Stimulated activated CD4-positive, alpha-beta T cell treated with anti-CD3 and anti-CD28 coated beads, TNF-alpha, amount 100 ng/mL, for 4 hours (primary cell): ENCODE data around the gene SNORC.
"Not testable (repeated sequence)": the region's sequence is repeated elsewhere in the genome, so short reads cannot be mapped to it uniquely, and the experiment has no call there.

Experiments used
- DNase-seq, 3 experiments: peaks; one replicate each; pipeline ENCODE4 v3.0.0-alpha.2; 2020; ENCODE audit warnings: low read depth in 3 of 3

SNORC gene

DNA sequence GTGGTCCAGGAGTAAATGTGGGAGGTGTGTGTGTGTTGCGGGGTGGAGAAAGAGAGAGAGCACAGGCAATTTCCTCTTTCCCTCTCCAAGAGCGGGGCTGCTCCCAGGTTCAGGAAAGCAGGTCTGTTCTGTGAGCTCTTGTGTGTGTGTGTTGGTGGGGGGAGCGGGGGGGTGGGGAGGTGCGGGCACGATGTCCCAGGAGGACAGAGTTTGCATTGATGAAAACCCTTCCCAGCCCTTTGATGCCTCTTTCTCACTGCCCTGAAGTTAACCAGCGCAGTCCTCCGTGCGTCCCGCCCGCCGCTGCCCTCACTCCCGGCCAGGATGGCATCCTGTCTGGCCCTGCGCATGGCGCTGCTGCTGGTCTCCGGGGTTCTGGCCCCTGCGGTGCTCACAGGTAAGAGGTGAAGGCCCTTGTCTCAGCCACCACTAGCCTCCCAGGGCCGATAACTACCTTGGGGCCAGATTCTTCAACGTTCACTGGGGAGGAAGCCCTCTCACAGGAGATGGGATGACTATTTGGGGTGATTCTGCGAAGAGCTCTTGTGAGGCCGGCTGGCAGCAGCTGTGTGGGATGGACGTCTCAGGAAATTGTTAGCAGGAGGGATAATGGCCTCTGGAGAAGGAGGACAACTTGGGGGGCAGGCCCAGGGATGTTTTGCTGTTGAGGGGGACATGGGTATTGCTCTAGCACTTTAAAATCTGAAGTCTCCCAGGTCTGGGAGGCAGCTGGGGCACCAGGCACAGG, at the start of gene SNORC:
Gene SNORC, plus strand, starts transcription at position 247 of the 748 bp plus-strand sequence. Its CDS starts 78 bp downstream, at position 325.
- DNase-seq, result no peak

DNA sequence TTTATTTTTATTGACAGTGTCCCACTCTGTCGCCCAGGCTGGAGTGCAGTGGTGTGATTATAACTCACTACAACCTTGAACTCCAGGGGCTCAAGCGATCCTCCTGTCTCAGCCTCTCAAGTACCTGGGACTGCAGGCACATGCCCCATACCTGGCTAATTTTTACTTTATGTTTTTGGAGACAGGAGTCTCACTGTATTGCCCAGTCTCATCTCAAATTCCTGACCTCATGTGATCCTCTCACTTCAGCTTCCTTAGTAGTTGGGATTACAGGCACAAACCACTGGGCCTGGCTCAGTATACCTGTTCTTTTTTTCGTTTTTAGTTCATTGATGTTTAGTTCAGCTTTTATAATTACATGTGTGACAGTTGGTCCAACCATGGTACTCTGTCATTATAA, 40.1 kb upstream of the SNORC start:
- DNase-seq, result no peak

DNA sequence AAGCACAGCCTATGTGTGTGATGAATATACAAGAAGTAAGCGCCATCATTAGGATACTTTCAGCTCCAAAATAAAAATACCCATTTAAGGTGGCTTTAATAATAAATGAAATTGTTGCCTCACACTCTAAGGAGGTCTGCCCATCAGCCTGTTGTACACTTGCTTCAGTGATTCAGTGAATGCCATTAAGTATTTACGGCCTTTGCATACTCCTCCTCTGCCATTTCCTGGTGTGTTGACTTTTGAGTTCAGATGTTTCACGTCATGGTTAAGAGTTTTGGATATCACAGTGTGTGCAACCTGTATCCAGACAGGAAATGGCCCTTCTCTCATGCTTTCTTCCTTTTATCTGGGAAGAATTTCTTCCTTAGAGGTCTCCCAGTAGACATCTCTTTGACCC, 38.6 kb upstream of the SNORC start:
- no peak for DNase-seq

DNA sequence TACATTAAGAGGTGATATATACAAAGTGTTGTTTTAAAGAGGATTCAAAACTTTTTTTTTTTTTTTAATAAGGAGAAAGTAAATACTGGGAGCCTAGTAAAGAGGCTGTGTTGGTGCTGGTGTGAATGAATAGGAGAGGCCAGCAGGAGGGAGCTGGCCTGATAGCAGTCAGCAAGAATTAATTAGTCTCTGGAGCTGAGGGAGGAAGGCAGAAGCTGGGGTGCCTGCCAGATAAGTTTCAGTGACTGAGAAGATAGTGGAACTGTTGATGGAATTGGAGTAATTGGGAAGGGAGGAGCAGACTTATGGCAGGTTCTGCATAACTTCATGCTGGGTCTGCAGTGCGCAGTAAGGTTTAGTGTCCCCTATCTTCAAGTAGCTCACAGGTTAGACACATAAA, 36.2 kb upstream of the SNORC start:
- no peak for DNase-seq

DNA sequence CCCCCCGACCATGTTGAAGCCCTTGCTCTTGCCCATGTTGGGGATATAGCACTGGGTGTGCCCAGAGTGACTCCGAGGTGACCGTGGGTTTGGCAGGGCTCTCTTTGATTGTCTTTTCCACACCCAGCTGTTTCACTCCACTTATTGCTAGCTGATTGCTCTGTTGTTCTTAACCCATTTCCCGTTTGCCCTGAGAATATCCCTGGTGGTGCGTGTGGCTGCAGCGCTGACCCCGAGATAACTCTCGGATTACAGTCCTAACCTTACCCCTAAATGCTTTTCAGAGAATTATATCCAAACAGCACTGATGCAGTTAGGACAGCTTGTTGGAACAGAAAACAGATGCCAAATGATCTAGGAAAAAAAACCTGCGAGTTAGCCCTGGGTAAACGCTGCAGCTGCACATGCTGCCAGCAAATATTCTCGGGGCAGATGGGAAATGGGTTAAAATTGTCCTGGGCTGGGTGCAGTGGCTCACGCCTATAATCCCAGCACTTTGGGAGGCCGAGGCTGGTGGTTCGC, 34.3 kb upstream of the SNORC start:
- DNase-seq, result no peak

DNA sequence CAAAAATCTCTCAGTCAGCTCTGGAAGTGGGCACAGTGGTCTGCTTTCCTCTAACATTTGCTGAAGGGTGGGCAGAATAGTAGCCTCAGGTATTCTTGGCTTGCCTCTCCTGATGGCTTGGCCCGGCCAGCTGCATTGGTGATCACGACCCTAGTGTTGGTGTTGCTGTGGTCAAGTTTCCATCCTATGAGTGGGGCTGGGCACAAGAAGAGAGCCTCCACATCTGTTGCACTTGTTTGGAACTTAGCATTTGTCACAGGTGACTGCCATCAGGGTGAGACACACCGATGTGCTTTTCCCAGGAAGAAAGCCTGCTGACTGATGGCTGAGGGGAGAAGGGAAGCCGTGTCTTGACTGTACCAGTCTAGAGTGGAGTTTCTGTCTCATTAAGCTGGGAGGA, 33.1 kb upstream of the SNORC start:
- no peak for DNase-seq

DNA sequence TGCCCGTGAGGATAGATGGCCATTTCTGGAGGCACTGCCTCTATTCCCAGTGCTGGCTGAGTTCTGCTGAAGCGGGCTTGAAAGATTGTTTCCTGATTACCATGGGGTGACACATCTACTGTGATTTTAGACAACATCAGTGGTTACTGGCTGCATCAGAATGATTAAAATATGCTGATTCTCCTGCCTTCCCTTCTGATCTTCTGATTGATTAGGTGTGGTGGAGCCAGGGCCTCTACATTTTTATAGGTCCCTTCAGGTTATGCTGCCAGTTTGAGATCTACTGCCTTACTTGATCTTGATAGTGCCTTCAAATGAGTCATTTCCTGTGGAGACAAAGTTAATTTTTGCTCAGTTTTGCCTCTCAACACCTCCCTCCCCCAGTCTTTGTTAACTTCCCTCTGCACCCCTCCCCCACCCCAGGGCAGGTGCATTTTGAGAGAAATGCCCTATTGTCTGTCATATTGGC, 31.6 kb upstream of the SNORC start:
- peak; percentile 11 to 49 (median 35) for DNase-seq

DNA sequence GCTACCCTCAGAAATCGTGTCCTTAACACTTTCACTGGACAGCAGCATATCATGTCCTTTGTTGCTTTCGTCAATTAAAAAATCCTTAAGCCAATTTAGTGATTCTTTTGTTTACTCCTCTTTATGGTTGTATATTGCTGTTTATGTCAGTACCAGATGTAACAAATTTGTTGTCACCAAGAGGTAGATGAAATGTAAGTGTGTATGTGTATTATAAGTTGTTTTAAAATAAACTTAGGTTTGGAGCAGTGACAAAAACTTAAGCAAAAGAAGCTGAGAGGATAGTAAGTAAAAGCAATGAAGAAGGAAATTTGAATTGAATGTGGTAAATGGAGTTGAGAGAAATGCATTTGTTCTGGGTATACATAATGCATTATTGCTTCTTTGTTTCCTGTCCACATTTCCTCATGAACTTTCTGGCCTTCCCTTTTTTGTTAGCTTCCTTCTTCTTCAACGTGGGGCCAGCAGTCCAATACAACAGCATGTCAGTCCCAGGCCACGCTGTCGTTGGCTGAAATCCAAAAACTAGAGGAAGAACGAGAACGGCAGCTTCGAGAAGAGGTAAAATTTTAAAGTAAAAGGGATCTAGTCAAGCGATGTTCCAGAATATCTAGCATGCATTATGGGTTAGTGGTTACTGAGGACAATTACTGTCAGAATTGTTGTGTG, 30.5 kb upstream of the SNORC start:
- no peak for DNase-seq

DNA sequence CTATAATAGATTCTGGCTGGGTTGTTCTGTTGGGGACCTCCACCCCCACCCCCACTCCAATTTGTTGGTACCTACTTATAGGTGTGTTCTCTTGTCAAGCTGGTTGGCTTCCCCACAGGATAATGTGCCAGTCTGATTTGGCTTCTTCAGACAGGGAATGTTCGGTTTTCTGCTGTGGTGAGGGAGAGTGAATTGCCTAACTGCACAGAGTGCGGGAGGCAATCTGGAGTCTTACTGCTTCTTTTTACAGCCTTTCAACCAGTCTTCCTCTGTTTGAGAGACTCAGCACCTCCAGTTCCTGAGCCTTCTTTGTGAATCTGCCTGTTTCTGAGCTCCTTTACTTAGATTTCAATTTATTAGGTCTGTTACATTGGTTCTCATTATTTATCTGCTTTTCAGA, 27.4 kb upstream of the SNORC start:
- DNase-seq, result no peak

DNA sequence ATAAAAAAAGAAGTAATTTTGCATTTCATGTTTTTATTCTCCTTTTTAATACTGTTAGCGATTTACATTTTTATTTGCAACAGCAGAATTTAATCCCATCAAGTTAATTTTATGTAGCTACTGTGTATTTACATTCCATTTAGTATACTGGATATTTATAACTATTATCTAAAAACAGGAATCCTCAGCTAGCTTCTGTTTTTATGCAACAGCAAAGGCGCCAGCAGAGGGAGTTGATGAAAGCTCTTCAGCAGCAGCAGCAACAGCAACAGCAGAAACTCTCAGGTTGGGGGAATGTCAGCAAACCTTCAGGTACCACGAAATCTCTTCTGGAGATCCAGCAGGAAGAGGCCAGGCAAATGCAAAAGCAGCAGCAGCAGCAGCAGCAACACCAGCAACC, 26.2 kb upstream of the SNORC start:
- no peak for DNase-seq

DNA sequence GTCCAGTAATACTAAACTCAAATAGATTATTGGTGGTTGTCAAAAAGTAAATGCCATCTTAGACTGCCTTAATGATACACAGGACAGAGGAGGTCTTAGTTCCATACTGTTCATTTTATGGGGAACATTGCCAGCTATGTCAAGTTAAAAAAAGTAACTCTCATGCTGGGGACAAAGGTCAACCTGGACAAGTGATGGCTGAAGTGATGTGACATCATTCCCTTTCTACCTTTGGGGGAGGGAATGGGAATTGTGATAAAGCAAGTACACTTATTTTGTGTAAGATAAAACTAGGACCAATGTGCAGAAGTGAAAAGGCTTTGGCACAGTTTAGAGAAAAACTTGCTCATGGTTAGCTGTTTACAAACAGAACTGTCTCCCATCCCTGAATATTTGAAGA, 24.0 kb upstream of the SNORC start:
- DNase-seq, result no peak

DNA sequence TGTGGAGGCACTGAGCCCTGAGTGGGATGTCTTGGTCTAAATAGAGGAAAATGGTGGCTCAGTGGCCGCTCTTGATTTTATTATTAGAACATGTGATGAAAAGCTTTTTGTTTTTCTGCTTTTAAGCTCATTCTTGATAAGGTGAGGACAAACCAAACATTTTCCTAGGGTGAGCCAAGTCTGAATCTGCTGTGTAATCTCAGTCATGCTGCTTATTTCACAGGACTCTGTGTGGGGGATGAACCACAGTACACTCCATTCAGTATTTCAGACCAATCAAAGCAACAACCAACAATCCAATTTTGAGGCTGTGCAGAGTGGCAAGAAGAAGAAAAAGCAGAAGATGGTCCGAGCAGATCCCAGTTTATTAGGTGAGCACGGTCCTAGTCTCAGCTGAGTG, 20.0 kb upstream of the SNORC start:
- DNase-seq, result no peak

DNA sequence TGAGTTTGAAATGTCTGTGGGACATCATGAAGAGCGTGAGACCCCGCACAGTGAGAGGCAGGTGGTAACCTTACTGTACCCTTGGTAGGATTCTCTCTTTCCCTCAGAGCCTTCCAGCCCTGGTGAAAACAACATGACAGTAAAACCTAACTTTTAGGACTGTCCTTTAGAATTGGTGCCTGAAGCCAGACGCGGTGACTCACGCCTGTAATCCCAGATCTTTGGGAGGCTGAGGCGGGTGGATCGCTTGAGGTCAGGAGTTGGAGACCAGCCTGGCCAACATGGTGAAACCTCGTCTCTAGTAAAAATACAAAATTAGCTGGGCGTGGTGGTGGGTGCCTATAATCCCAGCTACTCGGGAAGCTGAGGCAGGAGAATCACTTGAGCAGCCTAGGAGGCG, 18.0 kb upstream of the SNORC start:
- not testable (repeated sequence) for DNase-seq

DNA sequence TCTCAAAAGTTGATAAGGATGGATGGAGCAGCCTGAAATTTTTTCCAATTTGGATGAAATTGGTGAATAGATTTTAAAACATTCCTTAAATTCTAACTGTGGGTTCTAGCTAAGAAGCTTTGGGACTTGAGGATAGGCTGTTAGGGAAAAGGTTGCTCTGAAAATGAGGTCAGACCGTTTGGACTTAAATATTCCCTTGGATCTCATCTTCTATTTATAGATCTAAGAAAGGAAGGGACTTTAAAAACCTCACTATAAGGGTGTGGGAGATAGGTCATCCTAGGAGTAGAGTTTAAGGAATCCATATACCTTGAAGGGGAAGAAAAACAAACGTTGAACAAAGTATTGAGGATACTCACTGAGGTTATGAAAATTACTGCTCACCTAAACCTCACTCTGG, 17.4 kb upstream of the SNORC start:
- DNase-seq, result no peak

DNA sequence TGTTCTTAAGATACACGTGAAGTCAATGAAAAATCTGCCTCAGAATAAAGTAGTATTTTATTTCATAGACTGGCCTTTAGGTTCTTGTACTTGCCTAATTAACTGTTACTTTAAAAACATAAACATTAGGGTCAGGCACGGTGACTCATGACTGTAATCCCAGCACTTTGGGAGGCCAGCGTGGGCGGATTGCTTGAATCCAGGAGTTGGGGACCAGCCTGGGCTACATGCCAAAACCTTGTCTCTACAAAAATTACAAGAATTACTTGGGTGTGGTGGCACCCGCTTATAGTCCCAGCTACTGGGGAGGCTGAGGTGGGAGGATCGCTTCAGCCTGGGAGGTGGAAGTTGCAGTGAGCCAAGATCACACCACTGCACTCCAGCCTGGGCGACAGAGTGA, 16.0 kb upstream of the SNORC start:
- no peak for DNase-seq

DNA sequence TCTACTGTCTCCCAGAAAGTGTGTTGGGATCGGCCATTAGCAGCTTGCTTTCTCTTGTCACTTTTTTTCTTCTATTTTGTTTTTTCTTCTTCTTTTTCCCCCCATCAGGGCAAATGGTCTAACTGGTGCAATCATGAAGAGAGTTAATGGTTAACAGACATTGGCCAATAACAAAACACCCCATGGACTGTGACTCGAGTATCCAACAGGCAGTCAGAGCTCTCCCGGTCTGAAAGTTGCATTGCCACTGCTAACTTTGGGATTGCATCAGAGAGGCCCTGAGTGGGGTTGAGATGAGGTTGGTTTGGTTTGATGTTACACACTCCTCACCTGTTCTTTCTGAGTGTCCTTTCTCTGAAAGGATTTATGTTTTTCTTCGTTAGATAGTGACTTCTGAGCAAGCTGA, 12.9 kb upstream of the SNORC start:
- DNase-seq, result no peak

DNA sequence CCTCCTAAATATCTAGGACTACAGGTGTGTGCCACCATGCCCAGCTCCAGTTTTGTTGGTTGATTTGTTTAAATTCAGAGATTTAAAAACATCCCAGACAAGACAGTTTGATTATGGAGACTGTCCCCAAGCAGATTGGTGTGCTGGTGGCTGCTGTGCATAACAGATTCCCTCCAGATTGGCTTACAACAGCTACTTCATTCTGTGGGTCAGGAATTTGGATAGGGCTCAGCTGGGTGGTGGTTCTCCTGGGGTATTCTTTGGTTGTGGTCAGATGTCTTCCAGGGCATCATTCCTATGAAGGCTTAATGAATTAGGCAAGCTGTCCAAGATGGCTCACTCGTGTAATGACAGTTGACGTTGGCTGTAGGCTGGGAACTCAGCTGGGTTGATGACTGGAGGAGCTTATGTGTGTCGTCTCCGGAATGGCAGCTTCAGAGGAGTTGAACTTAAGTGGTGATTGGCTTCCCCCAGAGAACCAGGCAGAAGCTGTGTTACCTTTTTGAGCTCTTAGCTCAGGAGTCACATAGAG, 10.6 kb upstream of the SNORC start:
- DNase-seq, result no peak

DNA sequence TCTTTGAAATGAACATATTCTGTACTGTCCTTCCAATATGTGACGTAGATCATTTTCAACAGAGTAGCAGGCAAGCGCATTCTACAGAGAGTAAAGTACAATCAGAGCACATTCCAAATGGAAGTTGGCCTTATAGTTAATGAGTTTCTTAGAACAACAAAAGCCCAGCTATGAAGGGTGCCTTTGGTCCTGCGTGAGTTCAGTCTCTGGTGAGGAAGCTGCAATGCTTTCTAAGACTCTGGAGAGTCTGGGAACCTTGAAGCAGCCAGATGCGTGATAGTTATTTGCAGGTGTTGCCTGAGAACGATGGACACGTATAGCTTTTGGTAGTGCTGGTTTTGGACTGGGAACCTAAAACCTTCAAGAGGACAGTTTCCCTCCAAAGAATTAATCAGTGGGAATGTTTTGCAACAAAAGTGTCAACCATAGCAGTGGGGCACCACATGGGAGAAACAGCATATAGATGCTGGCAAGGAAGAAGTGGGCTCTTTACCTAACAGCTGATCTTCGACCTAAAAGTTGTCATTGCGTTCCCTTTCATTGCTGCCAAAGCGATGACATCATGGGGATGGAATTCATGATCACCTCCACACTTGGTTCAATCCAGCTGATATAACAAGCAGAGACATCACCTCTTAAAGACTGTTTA, 9.3 kb upstream of the SNORC start:
- no peak for DNase-seq

DNA sequence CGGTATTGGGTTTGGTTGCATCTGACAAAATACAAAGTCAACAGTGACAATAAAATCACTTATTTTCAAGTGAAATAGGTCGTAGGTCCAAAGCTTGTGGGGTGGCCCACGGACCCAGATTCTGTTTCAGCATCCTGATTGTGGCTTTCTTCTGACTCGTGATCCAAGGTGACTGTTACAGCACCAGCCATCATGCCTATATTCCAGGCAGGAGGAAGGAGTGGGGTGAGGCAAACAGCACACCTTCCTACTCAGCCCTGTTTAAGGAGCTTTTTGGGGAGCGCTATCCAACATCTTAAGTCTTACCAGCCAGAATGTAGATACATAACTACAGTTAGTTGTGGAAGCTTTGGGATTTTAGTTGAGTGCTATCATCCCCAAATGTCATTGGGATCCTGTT, 8.7 kb upstream of the SNORC start:
- DNase-seq, result no peak

DNA sequence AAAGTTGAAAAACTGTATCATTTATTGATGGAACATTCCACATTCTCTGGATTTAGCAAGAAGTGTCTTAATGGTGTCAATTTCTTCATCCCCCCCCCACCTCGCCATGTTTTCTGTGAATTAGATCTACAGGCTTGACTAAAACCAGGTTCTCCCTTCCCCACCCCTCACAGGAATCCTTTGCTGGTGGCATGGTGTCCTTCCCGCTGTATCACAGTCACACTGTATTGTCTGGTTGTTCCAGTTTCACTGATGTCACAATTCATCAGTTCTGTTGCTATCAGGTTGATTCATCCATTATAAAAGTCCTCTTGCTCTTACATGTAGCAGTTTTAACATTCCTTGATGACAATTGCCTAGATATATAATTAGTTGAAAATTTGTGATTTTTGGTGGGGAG, 6.1 kb upstream of the SNORC start:
- no peak for DNase-seq

DNA sequence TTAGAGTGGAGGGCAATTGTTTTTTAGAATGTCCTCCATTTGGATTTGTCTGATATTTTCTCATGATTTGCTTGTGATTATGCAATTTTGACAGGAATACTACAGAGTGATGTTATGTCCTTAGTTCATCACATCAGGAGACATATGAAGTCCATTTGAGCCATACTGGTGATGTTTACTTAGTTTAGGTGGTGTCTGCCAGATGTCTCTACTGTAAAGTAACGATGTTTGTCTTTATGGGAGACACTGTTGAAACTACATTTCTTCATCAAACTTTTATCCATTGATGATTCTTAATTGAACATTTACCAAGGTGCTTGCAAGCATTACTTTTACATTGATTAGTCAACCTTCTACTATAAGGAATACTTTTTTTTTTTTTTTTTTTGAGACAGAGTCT, 4.9 kb upstream of the SNORC start:
- DNase-seq, result no peak

DNA sequence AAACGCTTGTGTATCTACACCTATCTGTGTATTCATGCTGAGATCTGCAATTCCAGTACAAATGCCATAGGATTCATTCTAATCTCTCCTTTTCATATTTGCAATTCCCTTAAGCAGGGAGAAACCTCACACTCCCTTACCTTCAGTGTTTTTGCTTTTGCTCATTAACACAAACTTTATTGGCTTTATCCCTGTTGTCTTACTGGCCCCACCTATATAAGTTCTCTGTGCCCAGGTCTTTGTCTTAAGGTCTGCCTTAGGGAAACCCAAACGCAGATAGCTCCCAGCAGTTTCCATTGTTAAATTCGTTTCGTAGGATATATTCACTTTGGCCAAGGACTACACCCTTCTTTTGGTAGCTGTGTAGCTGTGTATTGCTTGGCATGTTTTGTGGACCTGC, 4.0 kb upstream of the SNORC start:
- no peak for DNase-seq
